ENCODE data around the gene DICER1.

Gene DICER1

DNA sequence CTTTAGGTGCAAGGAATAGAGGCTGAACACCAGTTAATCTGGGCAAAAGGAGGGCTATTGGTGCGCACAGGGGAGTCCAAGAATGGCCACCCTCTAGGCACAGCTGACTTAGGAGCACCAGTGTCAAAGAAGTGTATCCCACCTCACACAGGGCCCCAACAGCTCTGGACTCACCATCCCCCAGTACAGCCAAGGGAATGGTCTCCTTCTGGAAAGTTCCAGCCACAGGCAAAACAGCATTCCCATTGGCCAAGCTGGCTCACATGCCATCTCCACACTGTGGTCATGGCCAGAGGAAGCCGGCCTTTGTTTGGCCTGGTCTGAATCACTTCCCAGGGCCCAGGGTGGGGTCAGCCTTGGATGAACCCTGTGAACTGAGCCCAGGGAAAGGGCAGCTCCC, 120.1 kb downstream of the DICER1 start:
- TF ChIP-seq GATA3 (IDR thresholded peaks at IDR 0.05; ENCODE audit: low read depth, low read length) (no peak), GATA2 (IDR thresholded peaks at IDR 0.05; ENCODE audit: low read depth, low read length) (no peak)

Data from SH-SY5Y (cell line).